Mucosa of rectum (tissue), 2 donors: ENCODE data around the gene SFPQ.

Experiments
- H3K27ac ChIP-seq, 2 donors: one replicate each; pipeline ENCODE4 v1.7.0; 2013; ENCODE audit warnings: inconsistent platforms in 2 of 2, low read depth in 2 of 2, low read length in 2 of 2
- H3K27me3 ChIP-seq, 2 donors: one replicate each; pipeline ENCODE4 v1.7.0; 2013; ENCODE audit warnings: low read length in 2 of 2; ENCODE audit not compliant: control insufficient read depth in 2 of 2, insufficient read depth in 2 of 2
- H3K36me3 ChIP-seq, 2 donors: one replicate each; pipeline ENCODE4 v1.7.0; 2013; ENCODE audit warnings: low read length in 2 of 2; ENCODE audit not compliant: control insufficient read depth in 2 of 2, insufficient read depth in 2 of 2
- H3K4me1 ChIP-seq, 2 donors: one replicate each; pipeline ENCODE4 v1.7.0; 2013; ENCODE audit warnings: low read length in 2 of 2, mild to moderate bottlenecking in 1 of 2; ENCODE audit not compliant: control insufficient read depth in 2 of 2, insufficient read depth in 2 of 2
- H3K4me3 ChIP-seq, 2 donors: one replicate each; pipeline ENCODE4 v1.7.0; 2013; ENCODE audit warnings: low read length in 2 of 2
- H3K9ac ChIP-seq, 2 donors: one replicate each; pipeline ENCODE4 v1.7.0; 2013; ENCODE audit warnings: low read length in 2 of 2, low read depth in 1 of 2, mild to moderate bottlenecking in 1 of 2
- H3K9me3 ChIP-seq, 2 donors: one replicate each; pipeline ENCODE4 v1.7.0; 2013; ENCODE audit warnings: low read length in 2 of 2; ENCODE audit not compliant: control insufficient read depth in 2 of 2
- donor health status: healthy.
- donor health status: Normal muscosa, but diverticular disease.

The SFPQ gene

DNA sequence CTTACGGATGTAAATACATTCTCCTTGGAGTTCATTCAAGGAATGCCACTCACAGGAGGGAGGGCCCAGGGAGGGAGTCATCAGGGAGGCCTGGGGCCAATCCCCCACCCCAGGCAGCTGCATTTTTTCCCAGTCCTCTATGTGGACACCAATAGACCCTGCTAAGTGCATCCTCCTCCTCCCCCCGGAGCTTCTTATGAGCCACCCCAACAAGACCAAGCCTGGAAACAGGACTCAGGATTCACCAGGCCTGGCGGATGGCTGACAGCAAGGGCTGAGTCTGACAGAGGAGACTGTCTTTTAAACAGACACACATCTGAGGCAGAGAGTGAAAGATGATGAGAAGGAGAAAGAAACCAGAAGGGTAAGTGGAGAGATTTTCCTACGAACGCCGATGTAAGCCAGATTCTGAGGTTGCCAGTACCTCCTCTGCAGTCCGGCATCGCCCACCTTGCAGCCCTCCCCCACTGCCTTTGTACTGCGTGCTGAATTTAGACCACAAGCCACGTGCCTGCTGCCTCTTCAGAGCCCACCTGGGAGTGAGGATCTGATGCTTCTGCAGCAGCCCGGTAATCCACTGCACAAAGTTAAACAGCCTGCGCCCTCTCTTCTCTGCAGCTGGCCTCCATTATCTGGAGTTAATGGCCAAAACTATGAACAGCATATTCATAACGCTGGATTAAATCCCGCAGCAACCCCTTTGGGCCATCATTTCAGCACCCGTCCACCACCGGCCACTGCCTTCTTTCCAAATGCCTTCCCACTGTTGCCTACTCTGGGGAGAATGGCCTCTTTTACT is 17.6 kb upstream of the SFPQ start:
- Histone ChIP-seq H3K27ac (no peak overlapping the region), H3K4me1 (no peaks in the 10 kb centered on the region), H3K9ac (no peak overlapping the region), H3K9me3 (no peaks in the 10 kb centered on the region), H3K27me3 (no peaks in the 10 kb centered on the region), H3K36me3 (no peaks in the 10 kb centered on the region), H3K4me3 (no peak overlapping the region)

DNA sequence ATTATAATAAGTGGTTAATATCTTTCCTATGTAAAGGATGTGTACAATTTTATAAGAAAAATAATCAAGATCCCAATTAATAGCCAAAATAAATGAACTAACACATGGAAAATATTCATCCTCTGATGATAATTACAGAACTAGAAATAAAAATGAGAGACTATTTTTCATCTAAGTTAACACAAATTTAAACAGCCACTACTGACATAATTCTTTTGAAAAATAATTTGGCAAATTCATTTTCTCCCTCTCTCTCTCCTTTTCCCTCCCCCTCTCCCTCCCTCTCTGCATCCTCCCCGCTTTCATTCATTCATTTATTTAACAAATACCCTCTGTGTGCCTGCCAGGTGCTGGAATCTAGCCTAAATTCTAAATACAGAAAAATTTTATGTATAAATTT is 10.3 kb upstream of the SFPQ start:
- H3K9ac ChIP-seq = no peak overlapping the region
- no peaks in the 10 kb centered on the region for H3K27me3 ChIP-seq
- no peaks in the 10 kb centered on the region for H3K36me3 ChIP-seq
- H3K9me3 ChIP-seq = no peaks in the 10 kb centered on the region
- H3K4me3 ChIP-seq = no peak overlapping the region
- no peaks in the 10 kb centered on the region for H3K4me1 ChIP-seq
- H3K27ac ChIP-seq = no peak overlapping the region

DNA sequence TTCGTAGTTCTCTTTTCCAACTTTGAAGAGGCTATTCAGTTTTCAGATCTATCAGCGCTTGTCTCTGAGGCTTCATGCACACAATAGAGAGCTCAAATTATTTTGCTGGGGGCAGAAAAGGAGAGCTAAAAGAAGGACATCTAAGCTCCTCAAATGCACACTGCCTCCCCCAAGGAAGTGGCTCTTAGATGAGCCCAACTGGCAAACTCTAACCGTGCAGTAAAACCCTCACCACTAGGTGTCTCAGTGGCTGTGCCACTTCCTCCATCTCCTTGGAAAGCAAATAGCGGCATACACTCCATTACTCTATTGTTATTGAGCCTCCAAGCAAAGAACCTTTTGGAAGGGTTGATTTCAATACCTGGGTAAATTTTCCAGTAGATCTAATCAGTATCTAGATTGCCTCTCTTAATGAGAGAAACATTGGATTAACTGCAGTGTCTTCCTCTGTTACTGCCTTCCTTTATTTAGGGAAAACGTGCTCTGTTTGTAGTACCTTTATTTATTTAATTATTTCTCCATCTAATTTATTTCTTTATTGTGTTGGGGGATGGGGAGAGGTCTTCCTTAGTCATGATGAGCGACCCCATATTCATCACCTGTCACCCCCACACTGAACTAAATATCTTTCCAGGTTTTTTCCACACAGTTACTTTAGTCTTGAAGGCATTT is 9.2 kb upstream of the SFPQ start:
- no peaks in the 10 kb centered on the region for H3K4me1 ChIP-seq
- H3K9me3 ChIP-seq = no peaks in the 10 kb centered on the region
- no peak overlapping the region for H3K9ac ChIP-seq
- H3K36me3 ChIP-seq = no peaks in the 10 kb centered on the region
- H3K4me3 ChIP-seq = peak overlapping the region in 1 of 2 donors; percentile 42
- H3K27ac ChIP-seq = no peak overlapping the region
- H3K27me3 ChIP-seq = no peaks in the 10 kb centered on the region

DNA sequence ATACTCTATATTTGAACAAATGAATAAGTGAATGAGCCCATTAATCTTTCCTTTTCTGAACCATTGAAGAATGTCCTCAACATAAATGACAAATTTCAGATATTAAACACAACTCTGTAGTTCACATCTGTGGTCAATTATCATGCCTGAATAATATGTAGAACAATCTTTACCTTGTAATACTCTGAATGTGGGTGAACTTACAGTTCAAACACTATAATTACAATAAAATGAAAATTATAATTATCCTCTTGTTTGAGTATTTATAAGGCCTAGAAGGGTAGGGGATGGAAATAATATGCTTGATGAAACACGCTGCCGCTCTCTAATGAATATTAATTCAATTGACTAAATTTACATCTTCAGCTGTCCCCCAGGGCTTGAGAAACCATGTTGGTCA is 8.7 kb upstream of the SFPQ start:
- Histone ChIP-seq H3K4me3 (no peak overlapping the region), H3K9ac (no peak overlapping the region), H3K27ac (no peak overlapping the region), H3K4me1 (no peaks in the 10 kb centered on the region), H3K36me3 (no peaks in the 10 kb centered on the region), H3K9me3 (no peaks in the 10 kb centered on the region), H3K27me3 (no peaks in the 10 kb centered on the region)

DNA sequence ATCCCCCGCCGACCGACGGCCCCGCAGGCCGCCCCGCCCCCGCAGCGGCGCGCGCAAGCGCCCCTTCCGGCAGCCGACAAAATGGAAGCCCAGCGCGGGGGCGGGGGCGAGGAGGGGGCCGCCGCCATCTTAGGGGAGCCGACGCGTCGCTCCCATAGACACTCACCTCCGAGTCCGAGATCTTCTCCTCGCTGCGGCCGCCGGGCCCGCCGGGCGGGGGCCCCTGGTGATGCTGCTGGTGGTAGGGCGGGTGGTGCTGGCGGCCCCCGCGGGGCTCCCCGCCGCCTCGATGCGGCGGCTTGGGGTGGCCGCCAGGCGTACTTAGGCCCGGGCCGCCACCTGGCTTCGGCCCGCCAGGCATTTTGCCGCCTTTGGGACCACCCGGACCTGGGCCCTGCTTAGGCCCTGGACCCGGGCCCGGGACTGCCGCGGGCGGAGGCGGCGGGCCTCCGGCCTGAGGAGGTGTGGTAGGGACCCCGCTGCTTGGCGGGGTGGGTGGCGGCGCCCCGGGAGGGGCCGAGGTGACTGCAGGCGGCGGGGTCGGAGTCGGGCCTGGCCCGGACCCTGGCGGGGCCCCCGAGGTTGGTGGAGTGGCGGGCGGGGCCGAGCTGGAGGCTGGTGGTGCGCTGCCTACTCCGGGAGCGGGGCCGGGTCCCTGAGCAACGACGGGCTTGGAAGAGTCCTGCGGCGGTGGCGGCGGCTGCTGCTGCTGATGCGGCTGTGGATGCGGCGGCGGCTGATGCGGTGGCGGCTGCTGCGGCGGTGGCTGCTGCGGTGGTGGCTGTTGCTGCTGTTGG is 691 bp downstream of the SFPQ start:
- no peaks in the 10 kb centered on the region for H3K9me3 ChIP-seq
- peaks cover 37 to 40% of the 10 kb centered on the region in 2 donors for H3K36me3 ChIP-seq
- H3K27ac ChIP-seq = peak overlapping the region; percentile 95 to 99
- H3K9ac ChIP-seq = peak overlapping the region; percentile 76 to 99
- peaks cover 18% of the 10 kb centered on the region in 2 donors for H3K4me1 ChIP-seq
- peak overlapping the region; percentile 96 to 98 for H3K4me3 ChIP-seq
- no peaks in the 10 kb centered on the region for H3K27me3 ChIP-seq

DNA sequence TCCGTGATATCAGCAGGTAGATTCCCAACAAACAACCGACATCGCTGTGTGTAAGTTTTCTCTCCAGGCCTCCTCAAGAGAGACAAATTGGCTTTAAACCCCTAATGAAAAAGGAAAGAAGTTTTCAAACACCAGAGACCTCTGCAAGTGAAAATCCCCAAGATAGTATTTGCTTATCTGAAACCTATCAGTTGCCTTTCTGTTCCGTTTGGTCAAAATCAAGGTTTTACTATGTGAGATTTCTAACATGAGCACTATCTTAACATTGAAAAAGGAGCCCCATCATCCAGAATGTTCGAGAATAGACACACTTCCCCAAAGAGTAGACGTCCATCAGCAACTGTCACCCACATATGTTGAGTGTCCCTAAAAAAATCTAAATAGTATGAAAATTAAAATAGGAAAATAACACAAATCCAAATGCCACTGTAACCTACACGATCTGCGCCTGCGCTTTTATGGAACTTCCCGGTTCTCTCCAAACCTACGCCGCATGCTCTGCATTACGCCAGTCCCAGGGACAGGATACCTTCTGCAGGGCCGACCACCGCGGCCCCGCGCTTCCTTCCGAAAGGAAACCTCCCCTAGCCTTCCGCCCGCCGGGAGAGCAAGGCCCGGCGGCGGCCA is 1.4 kb downstream of the SFPQ start:
- H3K9me3 ChIP-seq = no peaks in the 10 kb centered on the region
- peak overlapping the region; percentile 76 to 99 for H3K9ac ChIP-seq
- peak overlapping the region; percentile 95 to 99 for H3K27ac ChIP-seq
- peaks cover 44 to 47% of the 10 kb centered on the region in 2 donors for H3K36me3 ChIP-seq
- H3K4me3 ChIP-seq = peak overlapping the region; percentile 96 to 98
- H3K27me3 ChIP-seq = no peaks in the 10 kb centered on the region
- H3K4me1 ChIP-seq = peaks cover 18% of the 10 kb centered on the region in 2 donors

DNA sequence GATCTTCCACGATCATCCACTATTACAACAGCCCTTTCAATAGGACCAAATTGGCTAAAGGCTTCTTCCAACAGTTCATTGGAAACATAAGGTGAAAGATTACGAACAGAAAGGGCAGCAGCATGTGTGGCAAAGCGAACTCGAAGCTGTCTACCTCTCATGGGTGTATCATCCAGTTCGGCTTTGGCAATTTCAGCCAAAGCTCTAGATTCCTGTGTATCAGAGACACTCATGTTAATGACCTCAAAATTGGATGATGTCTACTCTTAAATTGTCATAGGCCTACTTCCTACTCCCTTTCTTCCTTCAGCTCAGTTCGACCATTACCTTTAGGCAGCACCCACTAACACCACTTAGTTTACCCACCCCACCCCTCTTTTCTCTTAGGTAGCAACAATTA is 2.2 kb downstream of the SFPQ start:
- H3K4me3 ChIP-seq = peak overlapping the region; percentile 96 to 98
- H3K9ac ChIP-seq = peak overlapping the region; percentile 76 to 99
- no peaks in the 10 kb centered on the region for H3K9me3 ChIP-seq
- H3K27me3 ChIP-seq = no peaks in the 10 kb centered on the region
- H3K4me1 ChIP-seq = peaks cover 18 to 22% of the 10 kb centered on the region in 2 donors
- no peak overlapping the region for H3K27ac ChIP-seq
- peaks cover 51 to 54% of the 10 kb centered on the region in 2 donors for H3K36me3 ChIP-seq

DNA sequence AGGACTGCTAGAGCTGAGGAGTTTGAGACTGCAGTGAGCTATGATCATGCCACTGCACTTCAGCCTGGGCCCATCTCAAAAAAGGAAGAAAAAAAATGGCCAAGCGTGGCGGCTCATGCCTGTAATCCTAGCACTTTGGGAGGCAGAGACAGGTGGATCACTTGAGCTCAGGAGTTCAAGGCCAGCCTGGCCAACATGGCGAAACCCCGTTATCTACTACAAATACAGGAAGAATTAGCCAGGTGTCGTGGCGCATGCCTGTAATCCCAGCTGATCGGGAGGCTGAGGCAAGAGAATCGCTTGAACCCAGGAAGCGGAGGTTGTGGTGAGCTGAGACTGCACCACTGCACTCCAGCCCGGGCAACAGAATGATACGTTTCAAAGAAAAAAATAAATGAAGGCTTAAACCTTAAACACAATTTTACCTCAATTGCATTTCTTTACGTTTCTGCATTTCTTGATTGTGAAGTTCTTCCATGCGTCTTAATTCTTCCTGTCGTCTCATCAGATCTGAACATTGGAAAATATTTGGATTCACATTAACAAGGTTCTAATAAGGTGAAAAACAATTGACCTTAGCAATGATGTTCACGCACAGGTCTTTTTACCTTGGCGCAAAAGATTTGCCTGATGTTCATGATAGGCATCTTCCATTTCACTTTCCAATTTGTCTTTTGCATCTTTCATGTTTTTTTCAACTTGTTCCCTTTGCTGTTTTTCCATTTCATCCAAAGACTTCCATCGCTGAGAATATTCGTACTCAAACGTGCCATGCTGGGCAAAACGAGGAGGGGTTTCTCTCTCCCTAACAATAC is 4.2 kb downstream of the SFPQ start:
- Histone ChIP-seq H3K27me3 (no peaks in the 10 kb centered on the region), H3K9ac (no peak overlapping the region), H3K9me3 (no peaks in the 10 kb centered on the region), H3K36me3 (peaks cover 71 to 73% of the 10 kb centered on the region in 2 donors), H3K4me3 (no peak overlapping the region), H3K27ac (no peak overlapping the region), H3K4me1 (peaks cover 18 to 21% of the 10 kb centered on the region in 2 donors)

DNA sequence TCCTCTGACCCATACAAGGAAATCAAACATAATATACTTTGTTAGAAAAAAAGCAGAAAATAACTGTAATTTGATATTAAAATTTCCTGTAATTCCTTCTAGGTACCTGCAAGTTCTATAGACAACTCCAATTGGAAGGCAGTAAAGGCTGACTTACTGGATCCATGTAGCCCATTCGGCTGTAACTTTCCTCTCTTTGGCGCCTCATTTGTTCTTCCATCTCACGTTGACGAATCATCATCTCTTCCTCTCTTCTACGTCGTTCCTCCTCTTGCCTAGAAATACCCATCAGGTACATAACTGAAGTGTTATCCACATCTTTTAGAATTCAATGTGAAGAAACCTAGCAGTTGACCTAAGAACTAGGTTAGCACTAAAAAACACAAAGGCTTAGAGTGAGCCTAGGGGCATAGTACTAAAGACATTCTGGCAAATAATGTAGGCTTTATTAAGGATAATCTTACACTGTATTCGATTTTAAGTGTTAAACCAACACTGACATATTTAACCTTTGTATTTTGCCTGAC is 5.1 kb downstream of the SFPQ start:
- peaks cover 78 to 79% of the 10 kb centered on the region in 2 donors for H3K36me3 ChIP-seq
- H3K27ac ChIP-seq = no peak overlapping the region
- no peak overlapping the region for H3K4me3 ChIP-seq
- no peaks in the 10 kb centered on the region for H3K9me3 ChIP-seq
- no peaks in the 10 kb centered on the region for H3K27me3 ChIP-seq
- H3K9ac ChIP-seq = no peak overlapping the region
- H3K4me1 ChIP-seq = peaks cover 18% of the 10 kb centered on the region in 2 donors
